Calu3 (cell line): Measurements from ENCODE around the gene FAM13C. TPM values are rescaled to one million over a fixed set of nuclear protein-coding genes. Genes with fewer than 3 reads are reported as not detected.

Experiments used
- BruUV-seq: library from RNA; stranded (reverse); fragments of 400-500 nt; replicated peaks from 2 replicates; lab custom pipeline; 2021; lab: Mats Ljungman, UMichigan
- CTCF ChIA-PET: fragments of 300-600 bp; sonication (Branson Sonifier 250); formaldehyde crosslinking; loops from one replicate; lab custom pipeline; 2022; ENCODE audit warnings: antibody characterized with exemption; lab: Charles Lee
- DNase-seq: peaks from one replicate; pipeline ENCODE4 v3.0.0; 2022
- H3K27ac Mint-ChIP-seq: one replicate; pipeline ENCODE4 v1.8.0; 2022; ENCODE audit warnings: mixed read lengths; ENCODE audit not compliant: unreplicated experiment
- H3K27me3 Mint-ChIP-seq: one replicate; pipeline ENCODE4 v1.8.0; 2022; ENCODE audit warnings: mixed read lengths; ENCODE audit not compliant: unreplicated experiment
- H3K36me3 Mint-ChIP-seq: one replicate; pipeline ENCODE4 v1.8.0; 2022; ENCODE audit warnings: mild to moderate bottlenecking, moderate library complexity, mixed read lengths; ENCODE audit not compliant: insufficient read depth, unreplicated experiment
- H3K4me1 Mint-ChIP-seq: one replicate; pipeline ENCODE4 v1.8.0; 2022; ENCODE audit warnings: mild to moderate bottlenecking, low read depth, mixed read lengths; ENCODE audit not compliant: unreplicated experiment
- H3K4me3 Mint-ChIP-seq: one replicate; pipeline ENCODE4 v1.8.0; 2022; ENCODE audit warnings: mild to moderate bottlenecking, low read depth, moderate library complexity, mixed read lengths; ENCODE audit not compliant: unreplicated experiment
- H3K9me3 Mint-ChIP-seq: one replicate; pipeline ENCODE4 v1.8.0; 2022; ENCODE audit warnings: low read depth, mixed read lengths; ENCODE audit not compliant: unreplicated experiment
- CTCF ChIP-seq: fragments of 200-600 bp; IDR thresholded peaks from one replicate; pipeline ENCODE4 v1.8.0; 2022; ENCODE audit warnings: antibody characterized with exemption; ENCODE audit not compliant: unreplicated experiment
- intact Hi-C: fragments of 100-400 bp; cut with micrococcal nuclease; formaldehyde crosslinking; loops from one replicate; pipeline ENCODE4 v1.10.0; 2022; ENCODE audit not compliant: unreplicated experiment
- total RNA-seq: library from RNA; stranded (reverse); gene quantifications from 2 replicates; pipeline ENCODE4 v1.2.3, GENCODE V29; 2022

FAM13C gene
- total RNA-seq, 1 experiment from 2014 or later, result not detected

- CTCF ChIA-PET, result interaction anchor here (0.6 kb wide), 1 partner anchor 1031 kb away, joined by 4 read pairs; no protein-coding TSS in a partner anchor
- Mint-ChIP-seq H3K9me3 (no peaks in the 10 kb centered on the region), H3K27me3 (peaks cover 98% of the 10 kb centered on the region), H3K4me1 (no peaks in the 10 kb centered on the region), H3K4me3 (no peak overlapping the region), H3K27ac (no peak overlapping the region), H3K36me3 (no peaks in the 10 kb centered on the region)
- intact Hi-C loops, result no loop called here
- BruUV-seq, result no TSS peak
- TF ChIP-seq CTCF, result no peak
- no peak for DNase-seq
Observed at GRCh38 chr10:59276919-59277318, 85.4 kb downstream of the FAM13C start.

- H3K27ac Mint-ChIP-seq, result no peak overlapping the region
- H3K36me3 Mint-ChIP-seq, result no peaks in the 10 kb centered on the region
- no peaks in the 10 kb centered on the region for H3K9me3 Mint-ChIP-seq
- H3K4me1 Mint-ChIP-seq, result no peaks in the 10 kb centered on the region
- CTCF ChIA-PET, result interaction anchor here (0.6 kb wide), 1 partner anchor 1032 kb away, joined by 4 read pairs; no protein-coding TSS in a partner anchor
- TF ChIP-seq CTCF, result no peak
- intact Hi-C loops, result no loop called here
- DNase-seq, result no peak
- no TSS peak for BruUV-seq
- peaks cover 98% of the 10 kb centered on the region for H3K27me3 Mint-ChIP-seq
- H3K4me3 Mint-ChIP-seq, result no peak overlapping the region
Observed at GRCh38 chr10:59276133-59276532, 86.2 kb downstream of the FAM13C start.

DNA sequence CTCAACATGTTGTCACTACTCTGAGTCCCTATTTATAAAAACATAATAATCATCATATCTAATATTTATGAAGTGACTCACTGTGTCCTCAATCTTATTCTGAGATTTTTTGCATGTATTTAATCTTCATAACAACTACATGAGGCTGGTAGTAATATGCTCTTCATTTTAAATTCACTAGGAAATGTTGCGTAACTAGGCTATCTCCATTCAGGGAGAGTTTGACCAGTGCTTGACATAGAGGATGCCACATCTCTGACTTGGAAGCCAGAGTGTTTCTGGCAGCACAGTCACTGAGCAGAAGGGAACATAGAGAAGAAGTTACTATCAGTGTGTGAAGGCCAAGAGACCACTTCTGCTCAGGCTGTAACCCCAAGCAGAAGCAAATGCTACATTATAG, 88.9 kb downstream of the FAM13C start:
- no peaks in the 10 kb centered on the region for H3K4me1 Mint-ChIP-seq
- TF ChIP-seq CTCF, result no peak
- no peaks in the 10 kb centered on the region for H3K9me3 Mint-ChIP-seq
- BruUV-seq, result no TSS peak
- no peak overlapping the region for H3K4me3 Mint-ChIP-seq
- H3K27me3 Mint-ChIP-seq, result peaks cover 98% of the 10 kb centered on the region
- no peaks in the 10 kb centered on the region for H3K36me3 Mint-ChIP-seq
- CTCF ChIA-PET, result no interaction called here
- no peak overlapping the region for H3K27ac Mint-ChIP-seq
- intact Hi-C loops, result no loop called here
- no peak for DNase-seq

- no peaks in the 10 kb centered on the region for H3K36me3 Mint-ChIP-seq
- no peaks in the 10 kb centered on the region for H3K9me3 Mint-ChIP-seq
Observed at GRCh38 chr10:59272061-59272460, 90.3 kb downstream of the FAM13C start.

More at GRCh38 chr10:59272061-59272460, 90.3 kb downstream of the FAM13C start:
- intact Hi-C loops, result no loop called here
- no peak for DNase-seq
- TF ChIP-seq CTCF, result no peak
- peaks cover 98% of the 10 kb centered on the region for H3K27me3 Mint-ChIP-seq
- BruUV-seq, result no TSS peak
- no peak overlapping the region for H3K27ac Mint-ChIP-seq
- CTCF ChIA-PET, result no interaction called here
- no peaks in the 10 kb centered on the region for H3K4me1 Mint-ChIP-seq
- H3K4me3 Mint-ChIP-seq, result no peak overlapping the region
